ENCODE measurements around the gene SETD6.

DNA sequence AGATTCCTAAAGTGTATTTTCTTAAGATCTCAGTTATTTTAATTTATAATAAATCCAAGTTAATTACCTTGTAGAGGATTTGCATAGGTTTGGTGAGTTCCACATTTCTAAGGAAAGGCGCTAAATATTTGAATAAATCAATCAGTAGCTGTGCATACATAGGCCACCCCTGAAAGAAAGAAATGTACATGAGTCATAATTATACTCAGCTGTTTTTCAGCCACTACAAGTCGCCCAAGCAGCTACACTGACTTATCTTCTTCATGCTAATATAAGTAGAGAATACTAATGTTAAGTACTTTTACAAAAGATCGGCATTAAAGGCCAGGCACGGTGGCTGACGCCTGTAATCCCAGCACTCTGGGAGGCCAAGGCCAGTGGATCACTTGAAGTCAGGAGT lies 14.9 kb downstream of the SETD6 start:
- TF ChIP-seq, protein P1, sequence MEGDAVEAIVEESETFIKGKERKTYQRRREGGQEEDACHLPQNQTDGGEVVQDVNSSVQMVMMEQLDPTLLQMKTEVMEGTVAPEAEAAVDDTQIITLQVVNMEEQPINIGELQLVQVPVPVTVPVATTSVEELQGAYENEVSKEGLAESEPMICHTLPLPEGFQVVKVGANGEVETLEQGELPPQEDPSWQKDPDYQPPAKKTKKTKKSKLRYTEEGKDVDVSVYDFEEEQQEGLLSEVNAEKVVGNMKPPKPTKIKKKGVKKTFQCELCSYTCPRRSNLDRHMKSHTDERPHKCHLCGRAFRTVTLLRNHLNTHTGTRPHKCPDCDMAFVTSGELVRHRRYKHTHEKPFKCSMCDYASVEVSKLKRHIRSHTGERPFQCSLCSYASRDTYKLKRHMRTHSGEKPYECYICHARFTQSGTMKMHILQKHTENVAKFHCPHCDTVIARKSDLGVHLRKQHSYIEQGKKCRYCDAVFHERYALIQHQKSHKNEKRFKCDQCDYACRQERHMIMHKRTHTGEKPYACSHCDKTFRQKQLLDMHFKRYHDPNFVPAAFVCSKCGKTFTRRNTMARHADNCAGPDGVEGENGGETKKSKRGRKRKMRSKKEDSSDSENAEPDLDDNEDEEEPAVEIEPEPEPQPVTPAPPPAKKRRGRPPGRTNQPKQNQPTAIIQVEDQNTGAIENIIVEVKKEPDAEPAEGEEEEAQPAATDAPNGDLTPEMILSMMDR (IDR thresholded peaks at IDR 0.05; ENCODE audit: low read length) = no peak
- no peak for TF ChIP-seq EZH2 (IDR thresholded peaks at IDR 0.05; ENCODE audit: borderline replicate concordance, low read length)
